ENCODE results near the gene USF1.
A peak's percentile ranks its signal among the peaks of the same experiment; 100 is the strongest.

USF1 gene

DNA sequence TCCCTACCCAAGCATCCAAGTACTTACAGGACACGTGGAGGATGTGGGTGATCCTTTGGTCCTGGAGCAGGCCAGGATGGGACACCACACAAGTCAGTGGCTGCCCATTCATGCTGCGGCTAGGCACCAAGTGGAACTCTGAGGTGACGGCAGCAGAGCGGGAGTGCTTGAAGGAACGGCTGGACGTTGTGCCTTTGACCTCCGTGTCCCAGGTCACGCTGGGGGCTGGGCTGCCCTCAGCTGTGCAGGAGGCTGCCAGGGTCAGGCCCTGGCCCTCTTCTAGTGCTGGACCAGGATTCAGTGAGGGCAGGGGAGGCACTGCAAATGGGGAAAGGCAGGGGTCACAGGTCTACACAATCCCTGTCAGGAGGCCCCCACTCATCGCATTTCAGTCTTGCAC lies 31.6 kb upstream of the USF1 start:
- H3K4me3 ChIP-seq (replicated peaks; ENCODE audit: low read depth, low read length): no peak overlapping the region
- TF ChIP-seq, protein P1, sequence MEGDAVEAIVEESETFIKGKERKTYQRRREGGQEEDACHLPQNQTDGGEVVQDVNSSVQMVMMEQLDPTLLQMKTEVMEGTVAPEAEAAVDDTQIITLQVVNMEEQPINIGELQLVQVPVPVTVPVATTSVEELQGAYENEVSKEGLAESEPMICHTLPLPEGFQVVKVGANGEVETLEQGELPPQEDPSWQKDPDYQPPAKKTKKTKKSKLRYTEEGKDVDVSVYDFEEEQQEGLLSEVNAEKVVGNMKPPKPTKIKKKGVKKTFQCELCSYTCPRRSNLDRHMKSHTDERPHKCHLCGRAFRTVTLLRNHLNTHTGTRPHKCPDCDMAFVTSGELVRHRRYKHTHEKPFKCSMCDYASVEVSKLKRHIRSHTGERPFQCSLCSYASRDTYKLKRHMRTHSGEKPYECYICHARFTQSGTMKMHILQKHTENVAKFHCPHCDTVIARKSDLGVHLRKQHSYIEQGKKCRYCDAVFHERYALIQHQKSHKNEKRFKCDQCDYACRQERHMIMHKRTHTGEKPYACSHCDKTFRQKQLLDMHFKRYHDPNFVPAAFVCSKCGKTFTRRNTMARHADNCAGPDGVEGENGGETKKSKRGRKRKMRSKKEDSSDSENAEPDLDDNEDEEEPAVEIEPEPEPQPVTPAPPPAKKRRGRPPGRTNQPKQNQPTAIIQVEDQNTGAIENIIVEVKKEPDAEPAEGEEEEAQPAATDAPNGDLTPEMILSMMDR (IDR thresholded peaks at IDR 0.05; ENCODE audit: low read length, missing control alignments): no peak
- no peak for DNase-seq (ENCODE audit: low read depth)

DNA sequence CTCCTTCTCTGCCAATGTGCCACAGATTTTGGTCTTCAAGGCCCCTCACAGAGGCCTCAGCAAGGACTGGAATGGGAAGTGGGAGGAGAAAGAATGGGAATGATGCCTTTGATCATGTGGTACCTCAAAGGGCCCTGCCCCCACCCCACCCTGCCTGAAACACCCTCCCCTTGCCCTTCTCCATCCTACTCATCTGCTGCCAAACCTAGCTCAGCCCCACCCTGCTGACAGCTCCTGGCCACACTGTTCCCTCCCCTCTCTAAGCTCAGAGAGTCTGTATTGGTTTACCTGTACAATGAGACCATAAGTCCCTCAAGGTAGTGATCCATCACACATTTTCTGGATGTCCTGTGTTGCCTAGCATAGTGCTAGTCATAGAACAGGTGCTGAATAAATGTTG lies 30.6 kb upstream of the USF1 start:
- no peak for DNase-seq (ENCODE audit: low read depth)
- no peak overlapping the region for H3K4me3 ChIP-seq (replicated peaks; ENCODE audit: low read depth, low read length)
- TF ChIP-seq, protein P1 (IDR thresholded peaks at IDR 0.05; ENCODE audit: low read length, missing control alignments): no peak

DNA sequence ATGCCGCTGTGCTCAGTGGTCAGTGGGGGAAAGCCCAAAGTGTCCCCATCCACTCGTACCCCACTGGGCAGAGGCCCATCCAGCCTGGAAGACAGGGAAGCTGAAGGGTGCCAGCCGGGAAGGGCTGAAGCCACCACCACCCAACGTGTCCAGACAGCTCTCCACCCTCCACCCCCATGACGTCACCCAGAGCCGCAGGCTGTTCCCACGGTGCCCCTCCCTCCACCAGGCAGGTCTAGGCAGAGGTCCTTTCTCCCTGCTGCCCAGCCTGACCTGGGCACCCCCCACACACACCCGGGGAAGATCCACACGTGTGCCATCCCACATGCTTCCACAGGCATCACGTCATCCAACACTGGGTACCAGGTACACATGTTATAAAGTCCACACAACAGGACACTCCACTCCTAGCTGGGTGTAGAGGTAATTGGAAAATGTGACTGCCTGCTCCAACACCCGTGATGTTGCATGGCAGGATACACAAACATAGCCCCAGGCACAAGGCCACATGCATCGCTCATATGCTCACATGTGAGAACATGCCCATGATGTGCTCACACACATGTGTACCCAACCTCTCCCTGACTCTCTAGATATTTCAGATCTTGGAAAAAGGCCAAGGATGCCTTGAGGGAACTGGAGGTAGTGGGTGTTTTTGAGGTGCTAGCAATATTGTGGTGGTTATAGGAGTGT lies 29.0 kb upstream of the USF1 start:
- TF ChIP-seq, protein P1 (IDR thresholded peaks at IDR 0.05; ENCODE audit: low read length, missing control alignments): no peak
- no peak overlapping the region for H3K4me3 ChIP-seq (replicated peaks; ENCODE audit: low read depth, low read length)
- DNase-seq (ENCODE audit: low read depth): no peak

DNA sequence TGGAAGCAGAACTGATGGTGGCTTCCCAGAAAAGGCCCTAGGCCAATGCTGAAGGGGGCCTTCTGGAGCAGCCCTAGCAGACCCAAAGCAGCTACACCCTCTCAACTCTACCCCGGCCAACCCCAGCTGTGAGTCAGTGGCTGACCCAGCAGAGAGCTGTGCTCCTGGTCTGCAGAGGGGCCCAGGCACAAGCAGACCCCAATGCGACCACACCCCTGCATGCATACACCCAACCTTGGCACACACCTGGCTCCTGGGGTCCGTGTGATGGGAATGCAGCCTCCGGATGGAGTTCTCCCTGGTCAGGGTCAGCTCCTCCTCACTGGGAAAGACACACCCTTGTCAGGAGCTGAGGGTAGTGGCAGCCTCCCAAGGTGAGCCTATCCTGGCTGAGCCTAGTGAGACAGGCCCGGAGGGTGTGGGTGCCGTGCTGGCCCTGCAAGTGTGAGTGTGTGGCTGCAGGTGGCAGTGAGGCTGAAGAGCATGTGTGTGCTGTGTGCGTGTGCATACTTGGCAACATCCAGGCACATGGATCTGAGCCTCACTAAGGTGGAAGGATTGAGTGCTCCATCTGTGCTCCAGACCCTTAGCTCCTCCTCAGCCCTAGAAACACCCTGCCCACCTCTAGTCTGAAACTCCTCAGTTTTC lies 27.8 kb upstream of the USF1 start:
- TF ChIP-seq, protein P1 (IDR thresholded peaks at IDR 0.05; ENCODE audit: low read length, missing control alignments): no peak

DNA sequence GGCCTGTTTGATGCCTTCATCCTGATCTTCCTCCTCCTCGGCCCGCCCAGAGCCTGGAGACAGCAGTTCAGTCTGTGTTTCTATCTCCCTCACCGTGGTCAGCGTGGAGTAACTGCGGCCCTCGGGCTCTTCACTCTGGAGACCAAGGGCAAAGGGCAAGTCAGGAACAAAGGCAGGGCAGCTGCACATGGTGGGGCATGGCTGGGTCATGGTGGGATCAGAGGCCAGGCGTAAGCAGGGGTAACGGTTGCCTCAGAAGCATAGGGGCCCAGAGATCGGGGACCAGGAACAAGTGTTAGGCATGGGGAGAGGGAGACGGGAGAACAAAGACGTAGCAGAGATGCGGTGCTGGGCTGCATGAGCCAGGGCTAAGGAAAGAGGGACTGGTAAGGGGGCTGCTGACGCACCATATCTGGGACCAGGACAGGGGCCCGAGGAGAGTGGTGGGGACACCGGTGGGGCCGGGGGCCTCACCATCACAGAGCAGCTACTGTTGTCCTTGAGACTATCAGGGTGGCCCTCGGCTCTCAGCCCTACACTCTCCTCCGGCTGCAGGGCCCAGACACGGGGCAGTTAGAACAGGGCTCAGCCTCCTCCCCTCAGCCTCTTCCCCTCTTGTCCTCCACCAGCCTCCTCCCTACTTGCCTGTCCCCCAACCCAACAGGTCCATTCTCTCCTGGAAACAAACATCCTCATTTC lies 27.1 kb upstream of the USF1 start:
- no peak overlapping the region for H3K4me3 ChIP-seq (replicated peaks; ENCODE audit: low read depth, low read length)
- DNase-seq (ENCODE audit: low read depth): no peak
- TF ChIP-seq, protein P1 (IDR thresholded peaks at IDR 0.05; ENCODE audit: low read length, missing control alignments): no peak

More for the DNA sequence above, 27.8 kb upstream of the USF1 start:
- no peak overlapping the region for H3K4me3 ChIP-seq (replicated peaks; ENCODE audit: low read depth, low read length)
- DNase-seq (ENCODE audit: low read depth): no peak

DNA sequence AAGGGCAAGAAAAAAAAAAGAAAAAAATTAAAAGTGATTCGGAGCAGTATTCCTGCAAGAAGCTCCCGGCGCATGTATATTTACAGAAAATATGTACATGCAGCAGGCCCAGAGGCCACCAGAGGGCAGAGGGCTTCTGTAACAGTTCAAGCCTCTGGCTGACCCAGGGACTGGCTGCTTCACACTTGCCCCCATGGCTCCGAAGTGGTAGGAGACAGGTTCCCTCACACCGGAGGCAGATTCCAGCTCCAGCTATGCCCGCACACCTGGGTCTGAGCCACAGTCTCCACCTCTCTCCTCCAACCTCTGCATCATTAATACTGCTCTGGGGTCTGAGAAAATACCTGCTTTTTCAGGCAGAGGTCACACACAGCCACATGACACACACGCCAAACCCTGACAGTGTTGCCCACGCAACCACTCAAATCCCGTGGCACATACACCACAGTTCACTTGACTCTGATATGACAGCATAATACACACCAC lies 26.2 kb upstream of the USF1 start:
- peak; percentile 60 for DNase-seq (ENCODE audit: low read depth)
- H3K4me3 ChIP-seq (replicated peaks; ENCODE audit: low read depth, low read length): no peak overlapping the region
- TF ChIP-seq, protein P1 (IDR thresholded peaks at IDR 0.05; ENCODE audit: low read length, missing control alignments): peak; percentile 61
